Activated CD4-positive, alpha-beta T cell treated with anti-CD3 and anti-CD28 coated beads, Interleukin-2, amount 50 U/mL, for 4 hours (primary cell): ENCODE measurements around the gene INVS.
"Not testable (repeated sequence)": the region's sequence is repeated elsewhere in the genome, so short reads cannot be mapped to it uniquely, and the experiment has no call there.

Experiments used
- DNase-seq, 2 experiments: peaks; one replicate each; pipeline ENCODE4 v3.0.0-alpha.2; 2020

INVS gene

GRCh38 chr9:100083448-100084127 lies 15.5 kb upstream of the INVS start:
- DNase-seq: no peak

GRCh38 chr9:100084128-100084453 lies 15.0 kb upstream of the INVS start:
- no peak for DNase-seq

- no peak for DNase-seq
Observed at GRCh38 chr9:100084734-100085133, 14.3 kb upstream of the INVS start.

GRCh38 chr9:100086097-100086635 lies 12.9 kb upstream of the INVS start:
- DNase-seq: no peak

- no peak for DNase-seq
Observed at GRCh38 chr9:100087218-100087617, 11.8 kb upstream of the INVS start.

- peak in 1 of 2 experiments; percentile 12 for DNase-seq
Observed at GRCh38 chr9:100088202-100088601, 10.8 kb upstream of the INVS start.

- no peak for DNase-seq
Observed at GRCh38 chr9:100090880-100091279, 8.2 kb upstream of the INVS start.

GRCh38 chr9:100091650-100092049 lies 7.4 kb upstream of the INVS start:
- DNase-seq: no peak

GRCh38 chr9:100092066-100092465 lies 7.0 kb upstream of the INVS start:
- no peak for DNase-seq

- DNase-seq: not testable (repeated sequence)
Observed at GRCh38 chr9:100094411-100094810, 4.6 kb upstream of the INVS start.

GRCh38 chr9:100096378-100096916 lies 2.6 kb upstream of the INVS start:
- DNase-seq: no peak

- no peak for DNase-seq
Observed at GRCh38 chr9:100098046-100098886, 777 bp upstream of the INVS start.

- DNase-seq: no peak
Observed at GRCh38 chr9:100099722-100100042, 639 bp downstream of the INVS start.

GRCh38 chr9:100100146-100100667 lies 1.2 kb downstream of the INVS start:
- no peak for DNase-seq

GRCh38 chr9:100101608-100102007 lies 2.6 kb downstream of the INVS start:
- no peak for DNase-seq

- DNase-seq: no peak
Observed at GRCh38 chr9:100104314-100104713, 5.3 kb downstream of the INVS start.

GRCh38 chr9:100105861-100106260 lies 6.8 kb downstream of the INVS start:
- DNase-seq: no peak

GRCh38 chr9:100106616-100107015 lies 7.6 kb downstream of the INVS start:
- DNase-seq: no peak

- DNase-seq: no peak
Observed at GRCh38 chr9:100108559-100108958, 9.5 kb downstream of the INVS start.

GRCh38 chr9:100111235-100111634 lies 12.2 kb downstream of the INVS start:
- no peak for DNase-seq

- no peak for DNase-seq
Observed at GRCh38 chr9:100112677-100113336, 13.8 kb downstream of the INVS start.

- DNase-seq: no peak
Observed at GRCh38 chr9:100117316-100117715, 18.3 kb downstream of the INVS start.

GRCh38 chr9:100120286-100120685 lies 21.2 kb downstream of the INVS start:
- no peak for DNase-seq
